ENCODE results near the gene ABCB8. TPM values are rescaled to one million over a fixed set of nuclear protein-coding genes. Genes with fewer than 3 reads are reported as not detected.

The ABCB8 gene
- polyA plus RNA-seq, 1 donor (not counting 4 experiments of a cell fraction or from before 2014, with no cell fraction given), result 15.5 TPM

DNA sequence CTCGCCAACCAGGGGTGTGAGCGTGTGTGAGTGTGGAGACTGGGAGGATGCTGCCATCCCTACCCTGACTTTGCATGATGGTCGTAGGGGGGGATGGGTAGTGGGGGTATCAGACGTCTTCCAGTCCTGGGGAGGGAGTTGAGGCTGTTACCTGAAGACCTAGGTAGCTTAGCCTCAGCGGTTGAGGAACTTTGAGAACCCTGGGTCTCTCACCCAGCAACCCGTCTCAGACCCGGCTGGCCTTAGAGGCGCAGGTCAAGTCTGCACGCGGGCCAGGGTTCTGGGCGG, 33.8 kb downstream of the ABCB8 start:
- no peak overlapping the region for H3K9ac ChIP-seq (ENCODE audit: control insufficient read depth, extremely low read depth, insufficient read depth, low read length)
- no peaks in the 10 kb centered on the region for H3K27me3 ChIP-seq (ENCODE audit: control insufficient read depth, extremely low read depth, insufficient read depth, low read length)
- peaks cover 35% of the 10 kb centered on the region for H3K79me2 ChIP-seq (ENCODE audit: control insufficient read depth, insufficient read depth, low read length)
- dilution Hi-C loops (cut with MboI; ENCODE audit: extremely low pct_ligation_motif_present, low sequenced_read_pairs), result no loop called here
- FAIRE-seq (no peak), DNase-seq (ENCODE audit: low read depth, low spot score) (no peak)
- H3K4me1 ChIP-seq (ENCODE audit: control insufficient read depth, extremely low read depth, insufficient read depth, low read length), result peaks cover 38% of the 10 kb centered on the region
- TF ChIP-seq, protein P1, sequence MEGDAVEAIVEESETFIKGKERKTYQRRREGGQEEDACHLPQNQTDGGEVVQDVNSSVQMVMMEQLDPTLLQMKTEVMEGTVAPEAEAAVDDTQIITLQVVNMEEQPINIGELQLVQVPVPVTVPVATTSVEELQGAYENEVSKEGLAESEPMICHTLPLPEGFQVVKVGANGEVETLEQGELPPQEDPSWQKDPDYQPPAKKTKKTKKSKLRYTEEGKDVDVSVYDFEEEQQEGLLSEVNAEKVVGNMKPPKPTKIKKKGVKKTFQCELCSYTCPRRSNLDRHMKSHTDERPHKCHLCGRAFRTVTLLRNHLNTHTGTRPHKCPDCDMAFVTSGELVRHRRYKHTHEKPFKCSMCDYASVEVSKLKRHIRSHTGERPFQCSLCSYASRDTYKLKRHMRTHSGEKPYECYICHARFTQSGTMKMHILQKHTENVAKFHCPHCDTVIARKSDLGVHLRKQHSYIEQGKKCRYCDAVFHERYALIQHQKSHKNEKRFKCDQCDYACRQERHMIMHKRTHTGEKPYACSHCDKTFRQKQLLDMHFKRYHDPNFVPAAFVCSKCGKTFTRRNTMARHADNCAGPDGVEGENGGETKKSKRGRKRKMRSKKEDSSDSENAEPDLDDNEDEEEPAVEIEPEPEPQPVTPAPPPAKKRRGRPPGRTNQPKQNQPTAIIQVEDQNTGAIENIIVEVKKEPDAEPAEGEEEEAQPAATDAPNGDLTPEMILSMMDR (optimal IDR thresholded peaks at IDR 0.05 in 1 of 3, IDR thresholded peaks at IDR 0.05 in 1 of 3, conservative IDR thresholded peaks at IDR 0.05 in 1 of 3; ENCODE audit: extremely low read depth in 1 of 3, insufficient read depth in 2 of 3, low read length in 3 of 3), result no peak
- TF ChIP-seq EZH2 (IDR thresholded peaks at IDR 0.05; ENCODE audit: low read length), result no peak
- H3K4me2 ChIP-seq (ENCODE audit: control insufficient read depth, extremely low read depth, insufficient read depth, low read depth, low read length), result no peak overlapping the region
- peaks cover 4% of the 10 kb centered on the region for H3K9me1 ChIP-seq (ENCODE audit: control insufficient read depth, extremely low read depth, insufficient read depth, low read length)
- H3K9me3 ChIP-seq (ENCODE audit: control insufficient read depth, low read depth, low read length), result no peaks in the 10 kb centered on the region
- no peak overlapping the region for H3K27ac ChIP-seq (ENCODE audit: control insufficient read depth, insufficient read depth, low read length)
- H3K4me3 ChIP-seq (ENCODE audit: control insufficient read depth in 2 of 3, extremely low read depth in 1 of 3, insufficient read depth in 2 of 3, low read depth in 1 of 3, low read length in 3 of 3), result no peak overlapping the region
- peaks cover 14 to 18% of the 10 kb centered on the region in 2 experiments for H3K36me3 ChIP-seq (ENCODE audit: control insufficient read depth in 2 of 2, extremely low read depth in 1 of 2, insufficient read depth in 2 of 2, low read length in 2 of 2)
- no peaks in the 10 kb centered on the region for H4K20me1 ChIP-seq (ENCODE audit: control insufficient read depth, extremely low read depth, insufficient read depth, low read length)
- H2AFZ ChIP-seq (ENCODE audit: control insufficient read depth, low read length), result no peak overlapping the region

GRCh38 chr7:151062399-151063211, 34.4 kb downstream of the ABCB8 start:
- H3K4me1 ChIP-seq (ENCODE audit: control insufficient read depth, extremely low read depth, insufficient read depth, low read length), result peaks cover 32% of the 10 kb centered on the region
- no peak overlapping the region for H3K27ac ChIP-seq (ENCODE audit: control insufficient read depth, insufficient read depth, low read length)
- TF ChIP-seq, protein P1 (optimal IDR thresholded peaks at IDR 0.05 in 1 of 3, IDR thresholded peaks at IDR 0.05 in 1 of 3, conservative IDR thresholded peaks at IDR 0.05 in 1 of 3; ENCODE audit: extremely low read depth in 1 of 3, insufficient read depth in 2 of 3, low read length in 3 of 3), result no peak
- no peak for TF ChIP-seq EZH2 (IDR thresholded peaks at IDR 0.05; ENCODE audit: low read length)
- peaks cover 4% of the 10 kb centered on the region for H3K9me1 ChIP-seq (ENCODE audit: control insufficient read depth, extremely low read depth, insufficient read depth, low read length)
- peaks cover 17 to 22% of the 10 kb centered on the region in 2 experiments for H3K36me3 ChIP-seq (ENCODE audit: control insufficient read depth in 2 of 2, extremely low read depth in 1 of 2, insufficient read depth in 2 of 2, low read length in 2 of 2)
- DNase-seq (ENCODE audit: low read depth, low spot score) (no peak), FAIRE-seq (no peak)
- no peaks in the 10 kb centered on the region for H3K9me3 ChIP-seq (ENCODE audit: control insufficient read depth, low read depth, low read length)
- no peak overlapping the region for H2AFZ ChIP-seq (ENCODE audit: control insufficient read depth, low read length)
- H3K9ac ChIP-seq (ENCODE audit: control insufficient read depth, extremely low read depth, insufficient read depth, low read length), result peak overlapping the region; percentile 28
- peak overlapping the region; percentile 69 for H3K4me2 ChIP-seq (ENCODE audit: control insufficient read depth, extremely low read depth, insufficient read depth, low read depth, low read length)
- peak overlapping the region; percentile 27 to 48 (median 38) for H3K4me3 ChIP-seq (ENCODE audit: control insufficient read depth in 2 of 3, extremely low read depth in 1 of 3, insufficient read depth in 2 of 3, low read depth in 1 of 3, low read length in 3 of 3)
- peaks cover 35% of the 10 kb centered on the region for H3K79me2 ChIP-seq (ENCODE audit: control insufficient read depth, insufficient read depth, low read length)
- H3K27me3 ChIP-seq (ENCODE audit: control insufficient read depth, extremely low read depth, insufficient read depth, low read length), result no peaks in the 10 kb centered on the region
- dilution Hi-C loops (cut with MboI; ENCODE audit: extremely low pct_ligation_motif_present, low sequenced_read_pairs), result no loop called here
- no peaks in the 10 kb centered on the region for H4K20me1 ChIP-seq (ENCODE audit: control insufficient read depth, extremely low read depth, insufficient read depth, low read length)

Measured in keratinocyte (primary cell).